Keratinocyte (primary cell): ENCODE data around the gene FNTB. TPM values are rescaled to one million over a fixed set of nuclear protein-coding genes. Genes with fewer than 3 reads are reported as not detected.

Experiments
- DNase-seq: peaks from one replicate; pipeline ENCODE4 v3.0.0-alpha.2; 2011; ENCODE audit warnings: low read depth, missing footprints, low spot score
- FAIRE-seq: peaks from 2 replicates; lab custom pipeline; 2011; peaks lifted over from hg19 to GRCh38; lab: Jason Lieb, UNC
- H2AFZ ChIP-seq: 2 replicates; pipeline ENCODE4 v1.6.0; 2012; ENCODE audit warnings: low read length, control low read depth, inconsistent platforms; ENCODE audit not compliant: control insufficient read depth
- H3K27ac ChIP-seq: 2 replicates; pipeline ENCODE4 v1.5.1; 2011; ENCODE audit warnings: low read length; ENCODE audit not compliant: control insufficient read depth, insufficient read depth
- H3K27me3 ChIP-seq: 3 replicates; pipeline ENCODE4 v1.6.0; 2011; ENCODE audit warnings: low read length; ENCODE audit not compliant: control insufficient read depth, insufficient read depth; ENCODE audit errors: extremely low read depth
- H3K36me3 ChIP-seq, 2 experiments: 2 replicates in 1 of 2; 3 replicates in 1 of 2; pipeline ENCODE4 v1.5.1; 2011; ENCODE audit warnings: low read length in 2 of 2, mild to moderate bottlenecking in 1 of 2; ENCODE audit not compliant: control insufficient read depth in 2 of 2, insufficient read depth in 2 of 2; ENCODE audit errors: extremely low read depth in 1 of 2
- H3K4me1 ChIP-seq: 3 replicates; pipeline ENCODE4 v1.5.1; 2011; ENCODE audit warnings: low read length; ENCODE audit not compliant: control insufficient read depth, insufficient read depth; ENCODE audit errors: extremely low read depth
- H3K4me2 ChIP-seq: 3 replicates; pipeline ENCODE4 v1.6.0; 2011; ENCODE audit warnings: low read depth, low read length; ENCODE audit not compliant: control insufficient read depth, insufficient read depth; ENCODE audit errors: extremely low read depth
- H3K4me3 ChIP-seq, 3 experiments: fragments of 200-600 bp in 1 of 3; sonication (generic) in 1 of 3; 2 replicates in 2 of 3; 3 replicates in 1 of 3; pipeline ENCODE4 v1.5.1; 2011 to 2016; ENCODE audit warnings: low read length in 3 of 3, mild to moderate bottlenecking in 3 of 3, control low read depth in 2 of 3, inconsistent platforms in 1 of 3, low read depth in 1 of 3, mixed read lengths in 1 of 3, mixed run types in 1 of 3, moderate library complexity in 1 of 3; ENCODE audit not compliant: control insufficient read depth in 2 of 3, insufficient read depth in 2 of 3; ENCODE audit errors: extremely low read depth in 1 of 3
- H3K79me2 ChIP-seq: 2 replicates; pipeline ENCODE4 v1.6.0; 2012; ENCODE audit warnings: low read length; ENCODE audit not compliant: control insufficient read depth, insufficient read depth
- H3K9ac ChIP-seq: 3 replicates; pipeline ENCODE4 v1.6.0; 2011; ENCODE audit warnings: low read length; ENCODE audit not compliant: control insufficient read depth, insufficient read depth; ENCODE audit errors: extremely low read depth
- H3K9me1 ChIP-seq: 3 replicates; pipeline ENCODE4 v1.6.0; 2011; ENCODE audit warnings: low read length; ENCODE audit not compliant: control insufficient read depth, insufficient read depth; ENCODE audit errors: extremely low read depth
- H3K9me3 ChIP-seq: 2 replicates; pipeline ENCODE4 v1.5.1; 2012; ENCODE audit warnings: low read depth, low read length; ENCODE audit not compliant: control insufficient read depth
- H4K20me1 ChIP-seq: 3 replicates; pipeline ENCODE4 v1.6.0; 2011; ENCODE audit warnings: low read length; ENCODE audit not compliant: control insufficient read depth, insufficient read depth; ENCODE audit errors: extremely low read depth
- EZH2 ChIP-seq: IDR thresholded peaks from one replicate; pipeline ENCODE4 v1.6.1; 2012; ENCODE audit warnings: inconsistent platforms, mild to moderate bottlenecking, low read length, moderate library complexity
- dilution Hi-C: fragments of 300-500 bp; cut with MboI; formaldehyde crosslinking; loops from one replicate; pipeline ENCODE4 v1.7.0; 2020; ENCODE audit warnings: low sequenced_read_pairs; ENCODE audit not compliant: extremely low pct_ligation_motif_present
- polyA plus RNA-seq, 5 experiments: library from polyadenylated mRNA; depleted of rRNA in 3 of 5; stranded (reverse) in 3 of 5; stranded (forward) in 1 of 5; unstranded in 1 of 5; fragments of >200 nt; gene quantifications; 1 replicate in 1 of 5; 2 replicates in 3 of 5; 3 replicates in 1 of 5; pipeline versions ENCODE4 v1.2.1 to v1.2.3, GENCODE V29; 2011 to 2012; ENCODE audit warnings: missing spikeins in 2 of 5, low read depth in 1 of 5, low replicate concordance in 1 of 5
- small RNA-seq, 3 experiments: library from RNA; depleted of rRNA; stranded (forward); fragments of <200 nt; gene quantifications; one replicate each; pipeline ENCODE3, GENCODE V24; 2012; ENCODE audit warnings: low read depth in 3 of 3, low replicate concordance in 1 of 3; ENCODE audit not compliant: insufficient read length in 3 of 3
- TF ChIP-seq, protein P1 (sequence below), 3 experiments: IDR thresholded peaks in 1 of 3; conservative IDR thresholded peaks in 1 of 3; optimal IDR thresholded peaks in 1 of 3; 2 replicates in 2 of 3; 3 replicates in 1 of 3; pipeline versions ENCODE3 to v1.5.1; 2011; ENCODE audit warnings: low read length in 3 of 3, mild to moderate bottlenecking in 3 of 3, moderate library complexity in 2 of 3, control low read depth in 1 of 3, inconsistent platforms in 1 of 3; ENCODE audit not compliant: insufficient read depth in 2 of 3; ENCODE audit errors: extremely low read depth in 1 of 3

The FNTB gene
- polyA plus RNA-seq, 1 donor (not counting 4 experiments of a cell fraction or from before 2014, with no cell fraction given) = 10.1 TPM

DNA sequence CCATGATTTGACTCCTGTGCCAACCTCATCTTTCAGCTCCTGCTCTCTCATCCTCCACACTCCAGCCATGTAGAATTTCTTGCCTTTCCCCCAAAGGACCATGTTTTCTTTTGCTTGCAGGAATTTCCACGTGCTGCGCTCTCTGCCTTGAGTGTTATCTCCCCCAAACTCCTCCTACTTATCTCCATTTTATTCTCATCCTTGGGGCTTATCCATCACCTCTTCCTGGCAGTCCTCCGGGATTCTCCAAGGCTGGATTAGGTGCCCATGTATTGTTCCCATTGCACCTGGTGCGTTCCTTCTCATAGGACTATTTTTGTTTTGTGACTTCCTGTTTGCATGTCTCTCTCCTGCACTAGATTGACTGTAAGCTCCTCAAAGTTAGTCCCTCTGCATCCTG, 122.7 kb downstream of the FNTB start:
- Histone ChIP-seq H3K9me1 (no peaks in the 10 kb centered on the region), H3K79me2 (no peaks in the 10 kb centered on the region), H3K36me3 (no peaks in the 10 kb centered on the region), H3K4me2 (no peak overlapping the region), H3K4me3 (no peak overlapping the region), H3K9ac (no peak overlapping the region), H3K27ac (no peak overlapping the region), H3K4me1 (no peaks in the 10 kb centered on the region), H3K9me3 (no peaks in the 10 kb centered on the region), H2AFZ (no peak overlapping the region), H3K27me3 (no peaks in the 10 kb centered on the region), H4K20me1 (no peaks in the 10 kb centered on the region)
- TF ChIP-seq, protein P1, sequence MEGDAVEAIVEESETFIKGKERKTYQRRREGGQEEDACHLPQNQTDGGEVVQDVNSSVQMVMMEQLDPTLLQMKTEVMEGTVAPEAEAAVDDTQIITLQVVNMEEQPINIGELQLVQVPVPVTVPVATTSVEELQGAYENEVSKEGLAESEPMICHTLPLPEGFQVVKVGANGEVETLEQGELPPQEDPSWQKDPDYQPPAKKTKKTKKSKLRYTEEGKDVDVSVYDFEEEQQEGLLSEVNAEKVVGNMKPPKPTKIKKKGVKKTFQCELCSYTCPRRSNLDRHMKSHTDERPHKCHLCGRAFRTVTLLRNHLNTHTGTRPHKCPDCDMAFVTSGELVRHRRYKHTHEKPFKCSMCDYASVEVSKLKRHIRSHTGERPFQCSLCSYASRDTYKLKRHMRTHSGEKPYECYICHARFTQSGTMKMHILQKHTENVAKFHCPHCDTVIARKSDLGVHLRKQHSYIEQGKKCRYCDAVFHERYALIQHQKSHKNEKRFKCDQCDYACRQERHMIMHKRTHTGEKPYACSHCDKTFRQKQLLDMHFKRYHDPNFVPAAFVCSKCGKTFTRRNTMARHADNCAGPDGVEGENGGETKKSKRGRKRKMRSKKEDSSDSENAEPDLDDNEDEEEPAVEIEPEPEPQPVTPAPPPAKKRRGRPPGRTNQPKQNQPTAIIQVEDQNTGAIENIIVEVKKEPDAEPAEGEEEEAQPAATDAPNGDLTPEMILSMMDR (optimal IDR thresholded peaks at IDR 0.05 in 1 of 3, IDR thresholded peaks at IDR 0.05 in 1 of 3, conservative IDR thresholded peaks at IDR 0.05 in 1 of 3; ENCODE audit: extremely low read depth in 1 of 3, insufficient read depth in 2 of 3, low read length in 3 of 3) = no peak
- no peak for TF ChIP-seq EZH2
- DNase-seq = no peak
- dilution Hi-C loops = no loop called here
- no peak for FAIRE-seq

DNA sequence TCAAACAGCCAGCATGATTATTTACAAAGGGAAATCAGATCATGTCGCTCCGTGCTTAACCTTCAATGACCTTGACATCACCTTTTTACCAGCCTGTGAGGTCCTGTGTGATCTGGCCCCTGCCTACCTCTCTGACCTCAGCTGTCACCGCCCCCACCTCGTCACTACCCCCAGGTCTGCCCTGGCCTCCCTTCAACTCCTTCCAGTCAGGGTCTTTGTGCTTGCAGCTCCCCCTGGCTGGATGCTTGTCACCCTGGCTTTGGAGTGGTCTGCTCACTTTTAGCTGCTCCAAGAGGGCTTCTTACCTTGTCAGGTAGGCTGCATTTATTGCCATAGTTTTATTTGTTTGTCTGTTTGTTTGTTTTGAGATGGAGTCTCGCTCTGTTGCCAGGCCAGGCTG, 123.8 kb downstream of the FNTB start:
- dilution Hi-C loops = no loop called here
- no peak for FAIRE-seq
- Histone ChIP-seq H3K4me3 (no peak overlapping the region), H4K20me1 (no peaks in the 10 kb centered on the region), H2AFZ (no peak overlapping the region), H3K36me3 (no peaks in the 10 kb centered on the region), H3K4me2 (no peak overlapping the region), H3K79me2 (no peaks in the 10 kb centered on the region), H3K27me3 (peaks cover 4% of the 10 kb centered on the region), H3K4me1 (no peaks in the 10 kb centered on the region), H3K9ac (no peak overlapping the region), H3K9me3 (no peaks in the 10 kb centered on the region), H3K27ac (no peak overlapping the region), H3K9me1 (no peaks in the 10 kb centered on the region)
- TF ChIP-seq EZH2 = no peak
- TF ChIP-seq, protein P1 (optimal IDR thresholded peaks at IDR 0.05 in 1 of 3, IDR thresholded peaks at IDR 0.05 in 1 of 3, conservative IDR thresholded peaks at IDR 0.05 in 1 of 3; ENCODE audit: extremely low read depth in 1 of 3, insufficient read depth in 2 of 3, low read length in 3 of 3) = no peak
- no peak for DNase-seq

Small RNA genes lying within 50 kb of the gene (small RNA-seq; reads per million reads assigned to genes)
- 0 reads per million in 3 experiments for gene MIR4706

Other genes with a start within 250 kb of the FNTB start
- gene SPTB, start 107.0 kb upstream of the FNTB start, polyA plus RNA-seq = 0.02 to 0.09 TPM in 2 of 3 replicates, not detected in the other
- 65.4 to 126 TPM (median 74.8 TPM) in 3 replicates for gene CHURC1, start 72.4 kb upstream of the FNTB start, polyA plus RNA-seq
- gene GPX2, start 44.1 kb upstream of the FNTB start, polyA plus RNA-seq = 47.0 to 76.9 TPM (median 57.5 TPM) in 3 replicates
- gene RAB15, start 14.6 kb upstream of the FNTB start, polyA plus RNA-seq = 2.1 to 3.3 TPM (median 3.1 TPM) in 3 replicates
- gene MAX, start 115.6 kb downstream of the FNTB start, polyA plus RNA-seq = 51.8 to 81.6 TPM (median 65.2 TPM) in 3 replicates